ENCODE results near the gene G6PD.
A peak's percentile ranks its signal among the peaks of the same experiment; 100 is the strongest.
"Not testable (repeated sequence)": the region's sequence is repeated elsewhere in the genome, so short reads cannot be mapped to it uniquely, and the experiment has no call there.

The G6PD gene

DNA sequence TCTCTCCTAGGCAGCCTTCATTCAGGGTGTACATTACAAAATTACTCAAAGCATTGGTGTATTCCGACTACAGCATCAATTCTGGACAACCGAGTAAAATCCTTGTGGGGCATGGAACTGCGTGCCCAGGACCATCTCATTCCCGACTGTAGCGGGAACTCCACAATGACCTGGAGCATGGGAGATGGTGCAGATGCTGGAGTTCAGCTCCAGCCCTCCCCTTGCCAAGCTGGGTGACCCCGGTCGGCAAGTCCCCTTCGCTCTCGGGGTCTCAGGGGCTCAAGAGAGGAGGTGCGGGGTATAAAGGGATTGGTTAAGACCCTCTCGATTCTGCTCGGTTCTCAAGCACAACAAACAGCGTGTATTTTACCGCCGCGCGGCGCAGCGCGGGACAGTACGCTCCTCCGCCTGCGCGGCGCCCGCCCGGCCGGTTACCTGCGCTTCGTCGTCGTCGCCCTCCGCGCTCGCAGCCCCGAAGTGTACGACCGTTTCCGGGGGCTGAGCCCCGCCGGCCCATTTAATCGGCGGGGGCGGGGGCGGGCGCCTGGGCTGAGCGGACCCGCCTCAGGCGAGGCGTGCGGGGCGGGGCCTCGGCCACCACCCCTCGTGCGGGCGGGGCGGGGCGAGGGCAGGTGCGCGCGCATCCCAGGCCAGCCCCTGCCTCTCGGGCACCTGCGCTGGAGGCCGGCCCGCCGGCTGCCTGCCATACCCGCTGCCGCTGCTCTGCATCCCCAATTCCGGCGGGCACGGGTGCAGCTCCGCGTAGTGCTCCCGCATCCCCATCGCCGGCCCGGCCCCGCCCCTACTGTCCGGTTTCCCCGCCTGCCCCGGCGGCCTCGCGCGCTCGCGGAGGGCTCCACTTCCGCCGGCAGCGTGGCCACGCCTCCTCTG is at the start of gene G6PD:
Gene G6PD, minus strand, starts transcription at position 493 of the 891 bp plus-strand sequence. CDS start 691 bp downstream, outside the sequence.
- H3K9me3 ChIP-seq (ENCODE audit: control insufficient read depth, insufficient read depth, low read length), result peaks cover 38% of the 10 kb centered on the region
- H3K4me1 ChIP-seq (ENCODE audit: control insufficient read depth, insufficient read depth, low read length), result no peaks in the 10 kb centered on the region
- peak within 1 kb of the TSS; percentile 96 for H3K27ac ChIP-seq (ENCODE audit: low read depth, low read length)
- no peaks in the 10 kb centered on the region for H3K27me3 ChIP-seq (ENCODE audit: control insufficient read depth, insufficient read depth, low read length)
- peaks cover 24% of the 10 kb centered on the region for H3K36me3 ChIP-seq (ENCODE audit: control insufficient read depth, insufficient read depth, low read length)
- H3K4me3 ChIP-seq (ENCODE audit: low read depth, low read length), result peak within 1 kb of the TSS; percentile 89
- peak within 1 kb of the TSS; percentile 70 for H3K9ac ChIP-seq (ENCODE audit: low read depth, low read length)

DNA sequence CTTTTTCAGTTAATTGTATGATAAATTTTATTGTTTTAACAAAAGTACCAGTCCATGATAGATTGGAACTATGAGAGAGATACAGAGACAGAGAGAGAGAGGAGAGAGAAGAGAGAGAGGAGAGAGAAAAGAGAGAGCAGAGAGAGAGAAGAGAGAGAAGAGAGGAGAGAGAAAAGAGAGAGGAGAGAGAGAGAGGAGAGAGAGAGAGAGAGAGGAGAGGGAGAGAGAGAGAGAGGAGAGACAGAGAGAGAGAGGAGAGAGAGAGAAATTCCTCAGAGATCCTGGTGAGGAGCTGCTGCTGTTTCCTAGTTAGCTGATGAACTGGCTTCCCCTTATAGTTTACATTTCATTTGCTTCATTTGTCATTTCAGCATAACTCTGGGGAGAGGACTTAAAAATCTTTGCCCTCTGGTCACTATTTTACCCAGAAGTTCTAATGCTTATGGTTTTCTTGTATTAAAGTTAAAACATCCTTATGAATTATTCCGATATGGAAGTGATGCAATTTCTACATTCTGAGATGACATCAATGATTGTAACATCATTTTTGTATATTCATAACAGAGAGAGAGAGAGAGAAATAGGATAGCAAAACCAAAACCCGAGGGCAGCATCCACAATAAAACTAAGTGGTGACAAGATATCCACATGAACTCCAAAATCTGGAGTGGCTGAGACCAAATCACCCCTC is 49.1 kb upstream of the G6PD start:
- Histone ChIP-seq H3K4me3 (ENCODE audit: low read depth, low read length) (peak overlapping the region; percentile 6; the same call in 1 of the 2 replicates), H3K27ac (ENCODE audit: low read depth, low read length) (peak overlapping the region; percentile 60), H3K9me3 (ENCODE audit: control insufficient read depth, insufficient read depth, low read length) (peaks cover 53% of the 10 kb centered on the region), H3K27me3 (ENCODE audit: control insufficient read depth, insufficient read depth, low read length) (no peaks in the 10 kb centered on the region), H3K9ac (ENCODE audit: low read depth, low read length) (no peak overlapping the region), H3K4me1 (ENCODE audit: control insufficient read depth, insufficient read depth, low read length) (peaks cover 8% of the 10 kb centered on the region), H3K36me3 (ENCODE audit: control insufficient read depth, insufficient read depth, low read length) (no peaks in the 10 kb centered on the region)

DNA sequence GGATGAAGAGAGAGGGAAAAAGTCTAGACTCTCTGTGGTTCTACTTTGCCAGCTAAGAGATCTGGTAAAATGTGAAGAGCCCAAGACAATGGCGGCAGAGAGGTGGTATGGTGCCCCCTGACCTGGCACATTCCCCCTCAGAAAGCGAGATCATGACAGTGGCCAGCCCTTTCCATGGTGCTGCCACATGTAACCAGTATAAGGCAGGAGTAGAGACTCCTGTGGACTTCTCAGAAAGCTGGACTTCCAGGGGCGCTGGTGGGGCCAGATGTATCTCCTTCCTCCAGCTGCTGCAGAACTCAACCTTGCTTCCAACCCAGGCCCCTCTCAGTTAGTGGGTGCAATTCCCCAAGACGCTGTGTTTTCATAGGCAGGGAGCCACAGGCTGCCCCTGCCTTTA is 47.8 kb upstream of the G6PD start:
- peaks cover 8% of the 10 kb centered on the region for H3K4me1 ChIP-seq (ENCODE audit: control insufficient read depth, insufficient read depth, low read length)
- peaks cover 45% of the 10 kb centered on the region for H3K9me3 ChIP-seq (ENCODE audit: control insufficient read depth, insufficient read depth, low read length)
- no peak overlapping the region for H3K9ac ChIP-seq (ENCODE audit: low read depth, low read length)
- H3K36me3 ChIP-seq (ENCODE audit: control insufficient read depth, insufficient read depth, low read length), result no peaks in the 10 kb centered on the region
- H3K27me3 ChIP-seq (ENCODE audit: control insufficient read depth, insufficient read depth, low read length), result no peaks in the 10 kb centered on the region
- H3K4me3 ChIP-seq (ENCODE audit: low read depth, low read length), result no peak overlapping the region
- H3K27ac ChIP-seq (ENCODE audit: low read depth, low read length), result no peak overlapping the region

DNA sequence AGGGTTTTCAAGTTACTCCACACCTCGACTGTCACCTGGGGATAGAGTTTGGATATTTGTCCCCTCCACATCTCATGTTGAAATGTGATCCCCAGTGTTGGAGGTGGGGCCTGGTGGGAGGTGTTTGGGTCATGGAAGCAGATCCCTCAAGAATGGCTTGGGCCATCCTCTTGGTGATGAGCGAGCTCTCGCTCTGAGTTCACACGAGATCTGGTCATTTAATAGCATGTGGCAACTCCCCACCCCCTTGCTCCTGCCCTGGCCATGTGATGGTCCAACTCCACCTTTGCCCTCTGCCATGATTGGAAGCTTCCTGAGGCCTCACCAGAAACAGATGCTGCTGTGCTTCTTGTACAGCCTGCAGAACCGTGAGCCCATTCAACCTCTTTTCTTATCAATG is 46.6 kb upstream of the G6PD start:
- H3K9ac ChIP-seq (ENCODE audit: low read depth, low read length), result no peak overlapping the region
- H3K9me3 ChIP-seq (ENCODE audit: control insufficient read depth, insufficient read depth, low read length), result peaks cover 40% of the 10 kb centered on the region
- H3K27me3 ChIP-seq (ENCODE audit: control insufficient read depth, insufficient read depth, low read length), result no peaks in the 10 kb centered on the region
- H3K4me1 ChIP-seq (ENCODE audit: control insufficient read depth, insufficient read depth, low read length), result peaks cover 8% of the 10 kb centered on the region
- no peak overlapping the region for H3K27ac ChIP-seq (ENCODE audit: low read depth, low read length)
- H3K36me3 ChIP-seq (ENCODE audit: control insufficient read depth, insufficient read depth, low read length), result no peaks in the 10 kb centered on the region
- no peak overlapping the region for H3K4me3 ChIP-seq (ENCODE audit: low read depth, low read length)

DNA sequence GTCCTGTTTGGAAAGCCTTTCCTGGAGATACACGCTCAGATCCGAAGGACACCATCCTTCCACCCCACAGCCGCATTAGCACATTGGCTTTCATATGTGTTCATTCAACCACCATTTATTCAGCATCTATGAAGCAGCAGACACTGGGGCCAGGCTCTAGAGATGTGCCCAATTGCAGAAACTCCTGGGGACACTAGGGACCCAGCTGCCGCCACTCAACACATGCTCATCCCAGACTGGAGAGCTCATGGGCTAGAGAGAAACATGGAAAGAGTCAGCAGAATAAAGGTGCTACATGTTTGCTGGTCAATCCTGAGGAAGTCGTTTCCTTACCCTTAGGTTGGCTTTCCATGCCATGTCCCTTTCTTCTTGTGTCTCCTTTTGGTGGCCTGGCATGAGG is 45.9 kb upstream of the G6PD start:
- H3K27ac ChIP-seq (ENCODE audit: low read depth, low read length), result no peak overlapping the region
- H3K9ac ChIP-seq (ENCODE audit: low read depth, low read length), result no peak overlapping the region
- H3K36me3 ChIP-seq (ENCODE audit: control insufficient read depth, insufficient read depth, low read length), result no peaks in the 10 kb centered on the region
- no peak overlapping the region for H3K4me3 ChIP-seq (ENCODE audit: low read depth, low read length)
- peaks cover 33% of the 10 kb centered on the region for H3K9me3 ChIP-seq (ENCODE audit: control insufficient read depth, insufficient read depth, low read length)
- H3K27me3 ChIP-seq (ENCODE audit: control insufficient read depth, insufficient read depth, low read length), result no peaks in the 10 kb centered on the region
- H3K4me1 ChIP-seq (ENCODE audit: control insufficient read depth, insufficient read depth, low read length), result peaks cover 8% of the 10 kb centered on the region

DNA sequence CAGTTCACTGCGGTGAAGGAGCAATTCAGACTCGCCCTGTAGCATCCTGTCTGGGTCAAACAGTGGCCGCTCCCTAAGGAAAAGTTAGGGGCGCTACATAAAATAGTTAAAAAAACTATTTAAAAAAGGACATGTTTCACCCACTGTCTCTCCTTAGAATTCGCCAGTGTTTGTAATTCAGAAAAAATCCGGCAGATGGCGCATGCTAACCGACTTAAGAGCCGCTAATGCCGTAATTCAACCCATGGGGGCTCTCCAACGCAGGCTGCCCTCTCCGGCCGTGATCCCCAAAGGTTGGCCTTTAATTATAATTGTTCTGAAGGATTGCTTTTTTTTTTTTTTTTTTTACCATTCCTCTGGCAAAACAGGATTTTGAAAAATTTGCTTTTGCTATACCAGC is 43.8 kb upstream of the G6PD start:
- not testable (repeated sequence) for H3K27me3 ChIP-seq (ENCODE audit: control insufficient read depth, insufficient read depth, low read length); H3K4me1 ChIP-seq (ENCODE audit: control insufficient read depth, insufficient read depth, low read length); H3K27ac ChIP-seq (ENCODE audit: low read depth, low read length); H3K4me3 ChIP-seq (ENCODE audit: low read depth, low read length); H3K9ac ChIP-seq (ENCODE audit: low read depth, low read length); H3K36me3 ChIP-seq (ENCODE audit: control insufficient read depth, insufficient read depth, low read length)
- H3K9me3 ChIP-seq (ENCODE audit: control insufficient read depth, insufficient read depth, low read length), result peaks cover 30% of the 10 kb centered on the region

DNA sequence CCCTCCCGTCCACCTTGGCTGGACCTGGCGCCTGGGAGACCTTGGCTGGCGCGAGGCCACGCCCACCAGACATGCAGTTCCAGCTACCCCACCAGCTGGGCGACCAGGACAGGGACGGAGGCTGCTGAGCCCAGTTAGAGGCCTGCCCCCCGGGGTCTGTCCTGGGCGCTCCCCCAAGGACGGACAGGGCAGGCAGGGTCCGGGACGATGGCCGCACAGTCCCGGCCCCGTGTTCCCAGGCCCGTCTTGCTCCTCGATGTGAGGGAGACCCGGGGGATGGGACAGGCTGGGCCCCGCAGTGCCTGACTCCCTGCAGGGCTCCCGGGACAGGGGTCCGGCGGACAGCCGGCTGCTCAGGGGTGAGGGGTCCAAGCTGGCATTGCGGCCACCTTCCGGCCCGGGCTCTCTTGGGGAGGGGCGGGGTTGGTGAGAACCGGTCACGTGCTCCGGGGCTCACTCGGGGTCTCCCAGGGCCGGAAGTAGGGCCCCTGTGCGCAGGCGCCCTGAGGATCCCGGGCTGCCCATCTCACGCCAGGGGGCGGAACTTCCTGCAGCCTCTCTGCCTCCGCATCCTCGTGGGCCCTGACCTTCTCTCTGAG is 38.0 kb upstream of the G6PD start, which contains the start of gene CTAG1A:
Gene CTAG1A, plus strand, starts transcription at position 549 of the 599 bp plus-strand sequence. CDS start 74 bp downstream, outside the sequence.
- H3K9me3 ChIP-seq (ENCODE audit: control insufficient read depth, insufficient read depth, low read length); H3K4me1 ChIP-seq (ENCODE audit: control insufficient read depth, insufficient read depth, low read length); H3K27me3 ChIP-seq (ENCODE audit: control insufficient read depth, insufficient read depth, low read length); H3K4me3 ChIP-seq (ENCODE audit: low read depth, low read length); H3K36me3 ChIP-seq (ENCODE audit: control insufficient read depth, insufficient read depth, low read length); H3K27ac ChIP-seq (ENCODE audit: low read depth, low read length); H3K9ac ChIP-seq (ENCODE audit: low read depth, low read length): not testable (repeated sequence)

DNA sequence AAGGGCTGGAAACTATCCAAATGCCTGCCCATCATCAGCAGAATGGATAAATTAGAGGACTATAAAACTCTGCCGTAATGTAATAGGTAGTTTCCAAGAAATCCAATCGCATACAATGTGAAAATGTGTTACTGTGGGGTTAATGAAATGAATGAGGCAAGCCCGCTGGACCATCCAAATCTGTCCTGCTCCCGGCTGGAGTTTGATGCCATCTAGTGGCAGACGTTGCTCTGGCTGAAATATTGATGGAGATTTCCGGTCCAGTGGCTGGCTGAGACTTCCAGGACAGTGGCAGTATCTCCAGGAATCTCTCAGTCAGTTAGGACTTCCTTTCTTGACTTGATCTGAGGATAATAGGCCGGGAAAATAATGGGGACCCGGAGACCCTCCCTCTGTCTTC is 36.3 kb upstream of the G6PD start:
- not testable (repeated sequence) for H3K36me3 ChIP-seq (ENCODE audit: control insufficient read depth, insufficient read depth, low read length); H3K27me3 ChIP-seq (ENCODE audit: control insufficient read depth, insufficient read depth, low read length); H3K27ac ChIP-seq (ENCODE audit: low read depth, low read length); H3K4me3 ChIP-seq (ENCODE audit: low read depth, low read length); H3K4me1 ChIP-seq (ENCODE audit: control insufficient read depth, insufficient read depth, low read length); H3K9me3 ChIP-seq (ENCODE audit: control insufficient read depth, insufficient read depth, low read length); H3K9ac ChIP-seq (ENCODE audit: low read depth, low read length)

DNA sequence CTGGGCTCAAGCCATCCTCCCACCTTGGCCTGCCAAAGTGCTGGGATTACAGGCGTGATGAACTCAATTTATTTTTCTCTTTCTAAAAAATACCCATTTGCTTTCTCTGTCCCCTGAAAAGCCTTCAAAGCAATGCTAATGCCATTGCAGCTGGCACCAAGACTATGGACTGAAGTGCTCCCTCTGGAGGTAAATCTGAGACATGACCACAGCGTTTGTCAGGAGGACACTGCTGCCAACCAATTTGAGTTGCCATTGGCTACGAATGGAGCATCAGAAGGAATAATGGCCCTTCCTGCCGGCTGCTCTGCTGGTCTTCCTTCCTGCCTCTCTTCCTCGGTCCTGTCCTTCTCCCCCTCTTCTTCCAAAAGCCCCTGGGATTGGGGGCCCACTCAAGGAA is 28.4 kb upstream of the G6PD start:
- H3K27me3 ChIP-seq (ENCODE audit: control insufficient read depth, insufficient read depth, low read length); H3K4me1 ChIP-seq (ENCODE audit: control insufficient read depth, insufficient read depth, low read length); H3K9me3 ChIP-seq (ENCODE audit: control insufficient read depth, insufficient read depth, low read length); H3K36me3 ChIP-seq (ENCODE audit: control insufficient read depth, insufficient read depth, low read length); H3K27ac ChIP-seq (ENCODE audit: low read depth, low read length); H3K4me3 ChIP-seq (ENCODE audit: low read depth, low read length); H3K9ac ChIP-seq (ENCODE audit: low read depth, low read length): not testable (repeated sequence)

DNA sequence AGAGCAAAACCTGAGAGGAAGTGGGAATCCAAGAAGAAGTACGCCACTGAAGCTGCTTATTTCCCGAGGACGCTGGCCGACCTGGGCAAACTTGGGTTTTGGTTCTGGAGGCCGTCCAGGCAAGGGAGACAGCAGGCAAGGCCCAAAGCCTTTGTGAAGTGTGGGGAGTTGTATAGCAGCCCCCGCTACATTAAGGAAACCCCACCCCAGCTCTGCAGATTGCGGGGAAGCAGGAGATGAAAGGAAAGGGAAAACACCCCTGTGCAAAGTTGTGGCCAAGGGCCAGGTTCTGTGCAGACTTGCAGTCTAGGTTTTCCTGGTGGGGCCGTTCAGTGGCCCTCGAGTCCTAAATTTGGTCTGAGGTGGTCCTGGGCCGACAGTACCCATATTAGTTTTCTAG is 26.4 kb upstream of the G6PD start:
- H3K4me1 ChIP-seq (ENCODE audit: control insufficient read depth, insufficient read depth, low read length); H3K27me3 ChIP-seq (ENCODE audit: control insufficient read depth, insufficient read depth, low read length); H3K9me3 ChIP-seq (ENCODE audit: control insufficient read depth, insufficient read depth, low read length); H3K9ac ChIP-seq (ENCODE audit: low read depth, low read length); H3K36me3 ChIP-seq (ENCODE audit: control insufficient read depth, insufficient read depth, low read length); H3K4me3 ChIP-seq (ENCODE audit: low read depth, low read length); H3K27ac ChIP-seq (ENCODE audit: low read depth, low read length): not testable (repeated sequence)

DNA sequence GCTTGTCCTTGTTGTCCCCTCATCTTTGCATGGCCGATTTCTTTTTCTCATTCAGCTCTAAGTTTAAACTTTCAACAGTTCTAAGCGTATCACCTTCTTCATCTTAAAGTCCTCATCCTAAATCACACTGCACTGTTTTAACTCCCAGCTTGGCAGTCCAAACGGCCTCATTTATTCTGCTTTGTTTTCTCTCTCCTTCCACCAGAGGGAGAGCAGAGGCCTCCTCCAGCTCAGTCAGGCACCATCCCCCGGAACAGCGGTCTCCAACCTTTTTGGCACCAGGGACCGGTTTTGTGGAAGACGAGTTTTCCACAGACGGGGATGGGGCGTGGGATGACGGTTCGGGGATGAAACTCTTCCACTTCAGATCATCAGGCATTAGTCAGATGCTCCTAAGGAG is 23.7 kb upstream of the G6PD start:
- not testable (repeated sequence) for H3K9me3 ChIP-seq (ENCODE audit: control insufficient read depth, insufficient read depth, low read length); H3K4me1 ChIP-seq (ENCODE audit: control insufficient read depth, insufficient read depth, low read length); H3K27ac ChIP-seq (ENCODE audit: low read depth, low read length); H3K36me3 ChIP-seq (ENCODE audit: control insufficient read depth, insufficient read depth, low read length); H3K27me3 ChIP-seq (ENCODE audit: control insufficient read depth, insufficient read depth, low read length); H3K9ac ChIP-seq (ENCODE audit: low read depth, low read length); H3K4me3 ChIP-seq (ENCODE audit: low read depth, low read length)
